Uterus (tissue), 4 donors: Measurements from ENCODE around the gene DDIT4. TPM values are rescaled to one million over a fixed set of nuclear protein-coding genes. Genes with fewer than 3 reads are reported as not detected.

ENCODE experiments used
- DNase-seq, 2 donors: peaks; one replicate each; pipeline ENCODE4 v3.0.0-alpha.2; 2019 to 2020
- H3K27ac ChIP-seq, 2 donors: fragments of 200-600 bp; sonication (generic); 1 replicate in 1 of 2; 2 replicates in 1 of 2; pipeline ENCODE4 v1.5.1; 2016 to 2018
- H3K27me3 ChIP-seq, 2 donors: fragments of 200-600 bp; sonication (generic); one replicate each; pipeline ENCODE4 v1.5.1; 2018 to 2019; ENCODE audit warnings: control low read depth in 1 of 2
- H3K36me3 ChIP-seq, 2 donors: fragments of 200-600 bp; sonication (generic); one replicate each; pipeline ENCODE4 v1.5.1; 2019; ENCODE audit warnings: control low read depth in 1 of 2
- H3K4me1 ChIP-seq, 2 donors: fragments of 200-600 bp; sonication (generic); one replicate each; pipeline ENCODE4 v1.5.1; 2018 to 2019; ENCODE audit warnings: control low read depth in 1 of 2
- H3K4me3 ChIP-seq, 2 donors: fragments of 200-600 bp; sonication (generic); 1 replicate in 1 of 2; 2 replicates in 1 of 2; pipeline ENCODE4 v1.5.1; 2018 to 2019; ENCODE audit warnings: mild to moderate bottlenecking in 1 of 2
- H3K9me3 ChIP-seq, 2 donors: fragments of 200-600 bp; sonication (generic); one replicate each; pipeline ENCODE4 v1.5.1; 2019; ENCODE audit warnings: control low read depth in 1 of 2
- CTCF ChIP-seq, 4 experiments: fragments of 200-600 bp in 2 of 4; fragments of 450-650 bp in 2 of 4; sonication (generic) in 2 of 4; IDR thresholded peaks; one replicate each; pipeline ENCODE4 v1.5.1; 2016 to 2019; ENCODE audit warnings: antibody characterized with exemption in 4 of 4, mild to moderate bottlenecking in 2 of 4, moderate library complexity in 1 of 4
- POLR2A ChIP-seq, 2 donors: fragments of 450-650 bp; IDR thresholded peaks; one replicate each; pipeline ENCODE4 v1.6.1; 2016; ENCODE audit warnings: antibody characterized with exemption in 2 of 2, mild to moderate bottlenecking in 1 of 2, moderate library complexity in 1 of 2
- intact Hi-C: fragments of 100-400 bp; cut with DNase I; formaldehyde crosslinking; loops from one replicate; pipeline ENCODE4 v1.15.1; 2023; ENCODE audit warnings: low total_unique reads
- total RNA-seq, 4 donors: library from RNA; depleted of rRNA in 3 of 4; stranded (reverse); fragments of >200 nt in 3 of 4; gene quantifications; one replicate each; pipeline versions ENCODE4 v1.1.0 to v1.2.4, GENCODE V29; 2014 to 2023
- donor health status: DM: yes; HTN: yes; CAD: no.

The DDIT4 gene
- total RNA-seq, 4 donors from 2014 or later = 118 to 210 (median 145) TPM

GRCh38 chr10:72308320-72308987 lies 34.7 kb downstream of the DDIT4 start:
- Histone ChIP-seq H3K36me3 (no peaks in the 10 kb centered on the region), H3K27me3 (no peaks in the 10 kb centered on the region), H3K4me1 (peaks cover 0 to 9% of the 10 kb centered on the region in 2 donors), H3K4me3 (no peak overlapping the region), H3K27ac (peak overlapping the region; percentile 62 to 72), H3K9me3 (no peaks in the 10 kb centered on the region)
- intact Hi-C loops = no loop called here
- TF ChIP-seq POLR2A (IDR thresholded peaks at IDR 0.05) (no peak), CTCF (IDR thresholded peaks at IDR 0.05) (no peak)
- peak; percentile 66 to 78 for DNase-seq

GRCh38 chr10:72309290-72310240 lies 35.8 kb downstream of the DDIT4 start:
- Histone ChIP-seq H3K36me3 (no peaks in the 10 kb centered on the region), H3K9me3 (no peaks in the 10 kb centered on the region), H3K27ac (peak overlapping the region; percentile 62 to 72), H3K4me1 (peaks cover 0 to 9% of the 10 kb centered on the region in 2 donors), H3K27me3 (no peaks in the 10 kb centered on the region), H3K4me3 (no peak overlapping the region)
- no peak for DNase-seq
- intact Hi-C loops = no loop called here
- TF ChIP-seq CTCF (IDR thresholded peaks at IDR 0.05) (no peak), POLR2A (IDR thresholded peaks at IDR 0.05) (no peak)

- Histone ChIP-seq H3K27me3 (no peaks in the 10 kb centered on the region), H3K4me3 (no peak overlapping the region), H3K27ac (no peak overlapping the region), H3K36me3 (no peaks in the 10 kb centered on the region), H3K4me1 (peaks cover 0 to 9% of the 10 kb centered on the region in 2 donors), H3K9me3 (no peaks in the 10 kb centered on the region)
- TF ChIP-seq CTCF (IDR thresholded peaks at IDR 0.05) = no peak
- TF ChIP-seq POLR2A (IDR thresholded peaks at IDR 0.05) = no peak
- no peak for DNase-seq
- intact Hi-C loops = no loop called here
Observed at GRCh38 chr10:72310241-72310633, 36.5 kb downstream of the DDIT4 start.

- Histone ChIP-seq H3K4me1 (peaks cover 0 to 9% of the 10 kb centered on the region in 2 donors), H3K27ac (no peak overlapping the region), H3K4me3 (no peak overlapping the region), H3K27me3 (no peaks in the 10 kb centered on the region), H3K36me3 (no peaks in the 10 kb centered on the region), H3K9me3 (no peaks in the 10 kb centered on the region)
- no peak for DNase-seq
- TF ChIP-seq POLR2A (IDR thresholded peaks at IDR 0.05) (no peak), CTCF (IDR thresholded peaks at IDR 0.05) (no peak)
- intact Hi-C loops = no loop called here
Observed at GRCh38 chr10:72310636-72311035, 36.9 kb downstream of the DDIT4 start.

- intact Hi-C loops = no loop called here
- H3K27me3 ChIP-seq = no peaks in the 10 kb centered on the region
Observed at GRCh38 chr10:72311667-72312066, 37.9 kb downstream of the DDIT4 start.

More at GRCh38 chr10:72311667-72312066, 37.9 kb downstream of the DDIT4 start:
- H3K4me1 ChIP-seq = peaks cover 0 to 11% of the 10 kb centered on the region in 2 donors
- no peak for DNase-seq
- H3K36me3 ChIP-seq = no peaks in the 10 kb centered on the region
- TF ChIP-seq POLR2A (IDR thresholded peaks at IDR 0.05) (no peak), CTCF (IDR thresholded peaks at IDR 0.05) (no peak)
- H3K9me3 ChIP-seq = no peaks in the 10 kb centered on the region
- H3K4me3 ChIP-seq = no peak overlapping the region
- no peak overlapping the region for H3K27ac ChIP-seq
